CD4-positive, CD25-positive, alpha-beta regulatory T cell (primary cell): Measurements from ENCODE around the gene ERGIC1. TPM values are rescaled to one million over a fixed set of nuclear protein-coding genes. Genes with fewer than 3 reads are reported as not detected.

Source experiments
- ATAC-seq, 2 donors: fragments of 150-1000 bp; cut with Tn5 transposase; one replicate each; pipeline ENCODE4 v1.10.0; 2021; ENCODE audit warnings: low read depth in 2 of 2, moderate number of reproducible peaks in 2 of 2, moderate library complexity in 1 of 2
- DNase-seq, 3 donors: peaks; one replicate each; pipeline versions ENCODE4 v3.0.0 to v3.0.0-alpha.2; 2012 to 2022; ENCODE audit warnings: mixed read lengths in 1 of 3
- H3K27ac ChIP-seq: one replicate; pipeline ENCODE4 v1.7.0; 2013; ENCODE audit warnings: mild to moderate bottlenecking, low read length; ENCODE audit not compliant: insufficient read depth, poor library complexity, severe bottlenecking
- H3K27me3 ChIP-seq: one replicate; pipeline ENCODE4 v1.7.0; 2013; ENCODE audit warnings: low read length; ENCODE audit not compliant: control insufficient read depth, insufficient read depth
- H3K36me3 ChIP-seq: one replicate; pipeline ENCODE4 v1.7.0; 2013; ENCODE audit warnings: mild to moderate bottlenecking, low read length, moderate library complexity; ENCODE audit not compliant: control insufficient read depth, insufficient read depth
- H3K4me1 ChIP-seq: 2 replicates; pipeline ENCODE4 v1.7.0; 2013; ENCODE audit warnings: mild to moderate bottlenecking, low read length; ENCODE audit not compliant: insufficient read depth, control insufficient read depth, poor library complexity, severe bottlenecking
- H3K4me3 ChIP-seq: one replicate; pipeline ENCODE4 v1.7.0; 2013; ENCODE audit warnings: low read depth, mild to moderate bottlenecking, low read length, moderate library complexity
- H3K9me3 ChIP-seq, 2 experiments: 1 replicate in 1 of 2; 2 replicates in 1 of 2; pipeline ENCODE4 v1.7.0; 2013; ENCODE audit warnings: low read length in 2 of 2, mild to moderate bottlenecking in 1 of 2, moderate library complexity in 1 of 2; ENCODE audit not compliant: control insufficient read depth in 2 of 2
- H3K27ac Mint-ChIP-seq, 3 donors: one replicate each; pipeline ENCODE4 v1.8.0; 2020 to 2022; ENCODE audit warnings: mild to moderate bottlenecking in 3 of 3, mixed read lengths in 3 of 3, moderate library complexity in 2 of 3
- H3K27me3 Mint-ChIP-seq: one replicate; pipeline ENCODE4 v1.8.0; 2022; ENCODE audit warnings: mild to moderate bottlenecking, mixed read lengths
- H3K36me3 Mint-ChIP-seq: one replicate; pipeline ENCODE4 v1.8.0; 2020; ENCODE audit warnings: mixed read lengths
- H3K4me1 Mint-ChIP-seq, 4 donors: one replicate each; pipeline ENCODE4 v1.8.0; 2020 to 2022; ENCODE audit warnings: mixed read lengths in 4 of 4, mild to moderate bottlenecking in 1 of 4
- H3K4me3 Mint-ChIP-seq, 4 donors: one replicate each; pipeline ENCODE4 v1.8.0; 2020 to 2022; ENCODE audit warnings: mild to moderate bottlenecking in 4 of 4, mixed read lengths in 4 of 4, moderate library complexity in 3 of 4
- H3K9me3 Mint-ChIP-seq, 7 donors: one replicate each; pipeline ENCODE4 v1.8.0; 2020 to 2022; ENCODE audit warnings: mixed read lengths in 7 of 7, mild to moderate bottlenecking in 3 of 7, moderate library complexity in 2 of 7
- polyA plus RNA-seq, 4 donors: library from polyadenylated mRNA; unstranded; fragments of 300-500 nt; fragmentation: Illumina TruSeq; gene quantifications; one replicate each; pipeline ENCODE4 v1.2.3, GENCODE V29; 2021
- total RNA-seq: library from RNA; stranded (reverse); gene quantifications from one replicate; pipeline ENCODE4 v1.2.3, GENCODE V29; 2022

The ERGIC1 gene
- total and polyA plus RNA-seq, 5 donors from 2014 or later = 15.7 to 58.4 (median 19.9) TPM

DNA sequence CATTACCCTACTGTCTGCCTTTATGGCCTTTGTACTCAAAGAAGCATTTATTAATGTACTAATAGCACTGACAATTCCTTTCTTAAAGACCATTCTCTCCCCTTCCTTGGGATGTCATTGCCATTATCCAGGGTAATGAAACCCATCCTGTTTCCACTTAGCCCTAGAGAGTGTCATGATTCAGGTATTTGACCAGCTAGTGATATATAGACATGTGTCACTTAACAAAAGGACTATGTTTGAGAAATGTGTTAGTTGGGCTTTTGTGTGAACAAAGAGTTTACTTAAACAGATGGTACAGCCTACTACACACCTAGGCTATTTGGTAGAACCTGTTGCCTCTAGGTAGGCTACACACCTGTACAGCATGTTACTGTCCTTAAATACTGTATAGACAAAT, 151.5 kb downstream of the ERGIC1 start:
- Histone ChIP-seq H3K4me1 (peaks cover 30% of the 10 kb centered on the region), H3K36me3 (peaks cover 10% of the 10 kb centered on the region), H3K9me3 (no peaks in the 10 kb centered on the region), H3K27me3 (no peaks in the 10 kb centered on the region), H3K27ac (peak overlapping the region; percentile 49), H3K4me3 (peak overlapping the region; percentile 70)
- no peak for DNase-seq
- peaks cover 7 to 64% (median 31%) of the 10 kb centered on the region in 4 donors for H3K4me1 Mint-ChIP-seq
- peaks cover 0 to 1% (median 0%) of the 10 kb centered on the region in 7 donors for H3K9me3 Mint-ChIP-seq
- peak overlapping the region; percentile 78 to 98 (median 94) for H3K4me3 Mint-ChIP-seq
- H3K36me3 Mint-ChIP-seq = peaks cover 10% of the 10 kb centered on the region
- peak overlapping the region in 2 of 3 donors; percentile 48 to 82 for H3K27ac Mint-ChIP-seq
- no peak for ATAC-seq
- no peaks in the 10 kb centered on the region for H3K27me3 Mint-ChIP-seq

DNA sequence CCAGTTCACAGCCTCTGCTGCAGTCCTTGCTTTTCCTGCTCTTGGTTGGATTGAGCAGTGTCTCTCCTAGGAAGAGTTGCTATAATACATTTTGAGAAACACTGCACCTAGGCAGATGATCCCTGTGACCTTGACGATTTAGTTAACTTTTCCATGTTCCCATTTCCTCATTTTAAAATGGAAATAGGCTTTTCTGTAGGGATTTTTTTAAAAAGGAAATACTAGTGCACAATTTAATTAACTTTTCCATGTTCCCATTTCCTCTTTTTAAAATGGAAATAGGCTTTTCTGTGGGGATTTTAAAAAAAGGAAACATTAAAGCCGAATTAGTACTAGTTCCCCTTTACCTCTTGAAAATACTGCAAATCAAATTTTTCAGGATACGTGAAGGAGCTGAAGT, 154.2 kb downstream of the ERGIC1 start:
- Histone ChIP-seq H3K9me3 (no peaks in the 10 kb centered on the region), H3K4me1 (peaks cover 29% of the 10 kb centered on the region), H3K4me3 (no peak overlapping the region), H3K27ac (no peak overlapping the region), H3K27me3 (no peaks in the 10 kb centered on the region), H3K36me3 (peaks cover 27% of the 10 kb centered on the region)
- H3K4me3 Mint-ChIP-seq = peak overlapping the region in 1 of 4 donors; percentile 52
- no peaks in the 10 kb centered on the region for H3K27me3 Mint-ChIP-seq
- H3K4me1 Mint-ChIP-seq = peaks cover 12 to 70% (median 49%) of the 10 kb centered on the region in 4 donors
- H3K9me3 Mint-ChIP-seq = peaks cover 0 to 1% (median 0%) of the 10 kb centered on the region in 7 donors
- ATAC-seq (no peak), DNase-seq (no peak)
- peak overlapping the region in 2 of 3 donors; percentile 8 to 65 for H3K27ac Mint-ChIP-seq
- peaks cover 26% of the 10 kb centered on the region for H3K36me3 Mint-ChIP-seq

DNA sequence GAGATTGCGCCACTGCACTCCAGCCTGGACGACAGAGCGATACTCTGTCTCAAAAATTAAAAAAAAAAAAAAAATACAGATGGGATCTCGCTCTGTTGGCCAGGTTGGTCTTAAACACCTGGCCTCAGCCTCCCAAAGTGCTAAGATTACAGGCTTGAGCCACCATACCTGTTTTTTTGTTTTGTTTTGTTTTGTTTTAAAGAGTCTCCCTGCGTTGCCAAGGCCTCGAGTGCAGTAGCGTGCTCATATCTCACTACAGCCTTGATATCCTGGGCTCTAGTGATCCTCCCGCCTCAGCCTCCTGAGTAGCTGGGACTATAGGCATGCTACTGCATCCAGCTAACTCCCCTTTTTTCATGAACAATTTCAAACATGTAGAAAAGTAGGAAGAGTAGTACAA, 156.7 kb downstream of the ERGIC1 start:
- peaks cover 7% of the 10 kb centered on the region for H3K4me1 ChIP-seq
- ATAC-seq (no peak), DNase-seq (no peak)
- no peak overlapping the region for H3K27ac ChIP-seq
- H3K9me3 Mint-ChIP-seq = no peaks in the 10 kb centered on the region
- H3K4me1 Mint-ChIP-seq = peaks cover 12 to 66% (median 47%) of the 10 kb centered on the region in 4 donors
- peaks cover 41% of the 10 kb centered on the region for H3K36me3 ChIP-seq
- H3K27me3 Mint-ChIP-seq = no peaks in the 10 kb centered on the region
- H3K36me3 Mint-ChIP-seq = peaks cover 33% of the 10 kb centered on the region
- peak overlapping the region in 2 of 4 donors; percentile 36 to 49 for H3K4me3 Mint-ChIP-seq
- H3K27ac Mint-ChIP-seq = peak overlapping the region in 1 of 3 donors; percentile 58
- H3K27me3 ChIP-seq = no peaks in the 10 kb centered on the region
- H3K4me3 ChIP-seq = no peak overlapping the region
- no peaks in the 10 kb centered on the region for H3K9me3 ChIP-seq

DNA sequence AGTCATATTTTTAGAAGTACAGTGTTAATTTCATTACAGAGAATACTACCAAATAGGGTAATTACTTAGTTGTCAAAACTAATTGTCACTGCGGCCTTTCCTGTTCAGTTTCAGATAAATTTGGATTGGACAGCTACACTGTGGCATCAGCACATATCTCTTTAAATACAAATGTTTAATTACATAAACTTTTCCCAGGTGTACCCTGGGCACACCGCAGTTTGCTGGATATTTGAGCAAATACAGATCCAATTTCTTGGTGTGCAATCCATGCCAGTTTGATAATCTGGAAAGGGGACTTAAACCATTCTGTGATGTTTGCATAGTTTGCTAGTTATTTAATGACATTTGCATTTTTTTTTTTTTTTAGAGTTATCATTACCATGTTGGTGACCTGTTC, 160.4 kb downstream of the ERGIC1 start:
- peaks cover 35% of the 10 kb centered on the region for H3K36me3 Mint-ChIP-seq
- Histone ChIP-seq H3K27ac (no peak overlapping the region), H3K27me3 (no peaks in the 10 kb centered on the region), H3K4me3 (no peak overlapping the region), H3K4me1 (peaks cover 4% of the 10 kb centered on the region), H3K36me3 (peaks cover 52% of the 10 kb centered on the region), H3K9me3 (no peaks in the 10 kb centered on the region)
- H3K4me1 Mint-ChIP-seq = peaks cover 12 to 51% (median 40%) of the 10 kb centered on the region in 4 donors
- ATAC-seq (no peak), DNase-seq (no peak)
- H3K27ac Mint-ChIP-seq = peak overlapping the region in 1 of 3 donors; percentile 63
- H3K27me3 Mint-ChIP-seq = no peaks in the 10 kb centered on the region
- H3K9me3 Mint-ChIP-seq = no peaks in the 10 kb centered on the region
- H3K4me3 Mint-ChIP-seq = no peak overlapping the region

DNA sequence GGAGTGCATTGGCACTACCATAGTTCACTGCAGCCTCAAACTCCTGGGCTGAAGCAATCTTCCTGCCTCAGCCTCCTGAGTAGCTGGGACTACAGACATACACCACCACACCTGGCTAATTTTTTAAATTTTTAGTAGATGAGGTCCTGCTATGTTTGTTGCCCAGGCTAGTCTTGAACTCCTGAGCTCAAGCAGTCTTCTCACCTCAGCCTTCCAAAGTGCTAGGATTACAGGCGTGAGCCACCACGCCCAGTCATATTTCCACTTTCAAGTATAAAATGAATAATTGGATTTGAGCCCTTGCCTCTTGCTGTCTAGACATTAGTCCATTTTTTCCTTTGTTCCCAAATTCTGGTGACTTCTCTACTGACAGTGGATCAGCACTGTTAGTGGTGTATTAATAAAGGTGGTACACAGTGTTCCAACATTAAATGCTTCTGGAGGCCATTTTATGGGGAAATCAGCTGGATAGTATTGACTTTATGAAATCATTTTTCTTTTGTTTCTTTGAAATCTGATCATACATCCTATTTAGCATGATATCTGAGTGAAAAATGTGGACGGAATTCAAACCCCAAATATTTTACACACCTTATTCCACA, 165.4 kb downstream of the ERGIC1 start:
- H3K4me3 Mint-ChIP-seq = peak overlapping the region in 1 of 4 donors; percentile 15

DNA sequence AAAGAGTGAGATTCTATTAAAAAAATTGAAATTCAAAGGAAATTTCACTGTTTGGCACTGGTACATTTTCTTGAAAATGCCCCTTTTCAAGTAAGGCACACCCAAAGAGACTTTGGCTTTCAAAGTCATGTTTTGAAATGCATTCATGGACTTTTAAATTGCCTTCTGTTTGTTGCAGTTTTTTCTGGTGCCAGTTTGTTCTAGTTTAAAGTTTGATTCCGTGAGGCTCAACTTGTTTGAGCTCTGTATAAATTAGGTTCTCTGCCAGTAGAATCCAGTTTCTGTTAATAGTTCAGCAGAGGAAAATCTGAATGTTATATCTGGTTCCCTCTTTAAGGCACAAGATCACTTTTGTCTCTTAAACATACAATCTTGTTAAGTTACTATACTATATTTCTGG, 165.9 kb downstream of the ERGIC1 start:
- Histone ChIP-seq H3K36me3 (peaks cover 25% of the 10 kb centered on the region), H3K4me3 (no peak overlapping the region), H3K9me3 (no peaks in the 10 kb centered on the region), H3K27ac (no peak overlapping the region), H3K27me3 (no peaks in the 10 kb centered on the region), H3K4me1 (peaks cover 24% of the 10 kb centered on the region)
- peaks cover 22% of the 10 kb centered on the region for H3K36me3 Mint-ChIP-seq
- peak overlapping the region in 2 of 3 donors; percentile 54 to 65 for H3K27ac Mint-ChIP-seq
- H3K4me3 Mint-ChIP-seq = peak overlapping the region in 1 of 4 donors; percentile 15
- H3K9me3 Mint-ChIP-seq = no peaks in the 10 kb centered on the region
- H3K27me3 Mint-ChIP-seq = no peaks in the 10 kb centered on the region
- DNase-seq (no peak), ATAC-seq (no peak)
- H3K4me1 Mint-ChIP-seq = peaks cover 28 to 70% (median 60%) of the 10 kb centered on the region in 4 donors

More for the DNA sequence above, 165.4 kb downstream of the ERGIC1 start:
- H3K27me3 ChIP-seq = no peaks in the 10 kb centered on the region
- Mint-ChIP-seq H3K4me1 (peaks cover 24 to 69% (median 57%) of the 10 kb centered on the region in 4 donors), H3K27me3 (no peaks in the 10 kb centered on the region), H3K9me3 (no peaks in the 10 kb centered on the region), H3K27ac (peak overlapping the region; percentile 20 to 65 (median 54)), H3K36me3 (peaks cover 17% of the 10 kb centered on the region)
- no peak overlapping the region for H3K27ac ChIP-seq
- no peak overlapping the region for H3K4me3 ChIP-seq
- H3K4me1 ChIP-seq = peaks cover 24% of the 10 kb centered on the region
- H3K36me3 ChIP-seq = peaks cover 30% of the 10 kb centered on the region
- no peak for ATAC-seq
- DNase-seq = no peak
- no peaks in the 10 kb centered on the region for H3K9me3 ChIP-seq

DNA sequence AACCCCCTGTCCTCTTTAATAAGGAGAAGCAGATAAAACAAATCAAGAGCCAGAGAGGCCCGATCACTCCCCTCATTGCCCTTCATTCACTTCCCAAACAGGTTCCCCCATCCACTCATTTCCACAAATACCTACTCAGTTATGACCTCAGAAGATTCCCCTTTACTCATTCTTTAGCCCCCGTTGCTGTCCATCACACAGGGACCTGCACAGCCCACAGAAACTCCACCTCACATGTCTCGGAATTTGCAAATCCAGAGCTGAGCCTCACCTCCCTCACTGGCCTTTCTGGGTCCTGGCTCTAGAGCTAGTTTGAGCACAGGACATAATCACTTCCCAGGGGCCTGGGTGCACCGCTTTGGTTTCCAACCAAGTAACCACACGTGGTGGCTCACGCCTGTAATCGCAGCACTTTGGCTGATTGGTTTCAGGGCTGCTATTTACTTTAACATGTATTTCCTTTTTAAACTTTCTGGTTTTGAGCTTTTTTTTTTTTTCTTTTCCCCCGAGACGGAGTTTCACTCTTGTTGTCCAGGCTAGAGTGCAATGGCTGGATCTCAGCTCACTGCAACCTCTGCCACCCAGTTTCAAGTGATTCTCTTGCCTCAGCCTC, 167.3 kb downstream of the ERGIC1 start:
- DNase-seq (peak in 1 of 3 donors; percentile 6), ATAC-seq (peak in 1 of 2 donors; percentile 37)
- Mint-ChIP-seq H3K27ac (peak overlapping the region; percentile 34 to 81 (median 74)), H3K36me3 (peaks cover 13% of the 10 kb centered on the region), H3K4me1 (peaks cover 30 to 82% (median 67%) of the 10 kb centered on the region in 4 donors), H3K27me3 (no peaks in the 10 kb centered on the region), H3K9me3 (no peaks in the 10 kb centered on the region), H3K4me3 (peak overlapping the region in 2 of 4 donors; percentile 46 to 49)
- Histone ChIP-seq H3K9me3 (no peaks in the 10 kb centered on the region), H3K4me1 (peaks cover 24% of the 10 kb centered on the region), H3K4me3 (no peak overlapping the region), H3K36me3 (peaks cover 12% of the 10 kb centered on the region), H3K27ac (no peak overlapping the region), H3K27me3 (no peaks in the 10 kb centered on the region)
